K562 (cell line): Measurements from ENCODE around the gene VPS13D. TPM values are rescaled to one million over a fixed set of nuclear protein-coding genes. Genes with fewer than 3 reads are reported as not detected.

Experiments
- C11orf30 ChIP-seq: fragments of 450-650 bp; IDR thresholded peaks from 2 replicates; pipeline ENCODE4 v1.6.1; 2016; ENCODE audit warnings: low read depth, mild to moderate bottlenecking
- CBX8 ChIP-seq: fragments of 200-600 bp; sonication (generic); IDR thresholded peaks from 2 replicates; pipeline ENCODE4 v1.6.1; 2012; ENCODE audit warnings: borderline replicate concordance, mixed run types, low read depth, mild to moderate bottlenecking, moderate library complexity, mixed read lengths, low read length, control low read depth, inconsistent platforms; ENCODE audit not compliant: poor library complexity, severe bottlenecking; ENCODE audit errors: extremely low read depth
- KDM4B ChIP-seq, 2 experiments: fragments of 450-650 bp in 1 of 2; sonication (generic) in 1 of 2; IDR thresholded peaks; 2 replicates each; pipeline ENCODE4 v1.6.1; 2016 to 2017; ENCODE audit warnings: borderline replicate concordance in 2 of 2, antibody characterized with exemption in 1 of 2, low read depth in 1 of 2, mild to moderate bottlenecking in 1 of 2
- LARP7 ChIP-seq: fragments of 450-650 bp; IDR thresholded peaks from 2 replicates; pipeline ENCODE4 v1.6.1; 2016
- MTA3 ChIP-seq: fragments of 450-650 bp; formaldehyde crosslinking; IDR thresholded peaks from 2 replicates; pipeline ENCODE4 v1.6.1; 2017; ENCODE audit warnings: mild to moderate bottlenecking, borderline replicate concordance
- NCOA1 ChIP-seq: fragments of 450-650 bp; IDR thresholded peaks from 2 replicates; pipeline ENCODE4 v1.6.1; 2016; ENCODE audit warnings: low read depth
- NCOA6 ChIP-seq: fragments of 450-650 bp; IDR thresholded peaks from 2 replicates; pipeline ENCODE4 v1.6.1; 2017; ENCODE audit warnings: mild to moderate bottlenecking
- PHTF2 ChIP-seq: fragments of 250-450 bp; sonication (Bioruptor Pico); IDR thresholded peaks from 2 replicates; pipeline ENCODE4 v1.5.0; 2021; ENCODE audit warnings: mild to moderate bottlenecking
- POLR2A ChIP-seq: fragments of 450-650 bp; conservative IDR thresholded peaks from 2 replicates; pipeline ENCODE4 v1.6.1; 2016
- RBM17 ChIP-seq: fragments of 200-400 bp; formaldehyde crosslinking; IDR thresholded peaks from 2 replicates; pipeline ENCODE4 v1.6.1; 2017; ENCODE audit warnings: low read depth, mild to moderate bottlenecking, low read length, borderline replicate concordance
- SMARCE1 ChIP-seq: fragments of 450-650 bp; IDR thresholded peaks from 2 replicates; pipeline ENCODE4 v1.7.1; 2016; ENCODE audit warnings: mild to moderate bottlenecking
- TARDBP ChIP-seq: fragments of 450-650 bp; IDR thresholded peaks from 2 replicates; pipeline ENCODE4 v1.6.1; 2016
- ZNF217 ChIP-seq: sonication (generic); formaldehyde crosslinking; IDR thresholded peaks from 2 replicates; pipeline ENCODE4 v1.8.0; 2022; ENCODE audit warnings: mild to moderate bottlenecking, missing genetic modification reagents
- ZNF561 ChIP-seq: fragments of 450-650 bp; formaldehyde crosslinking; conservative IDR thresholded peaks from 2 replicates; pipeline ENCODE4 v1.4.0; 2020; ENCODE audit warnings: mild to moderate bottlenecking, moderate library complexity
- ZNF583 ChIP-seq: fragments of 250-450 bp; sonication (Bioruptor Pico); IDR thresholded peaks from 2 replicates; pipeline ENCODE4 v1.4.0; 2020
- ZNF707 ChIP-seq: fragments of 250-450 bp; sonication (Bioruptor Pico); conservative IDR thresholded peaks from 2 replicates; pipeline ENCODE4 v1.8.0; 2022; ENCODE audit warnings: inconsistent platforms, mild to moderate bottlenecking, moderate library complexity
- ZNF780A ChIP-seq: fragments of 250-450 bp; sonication (Bioruptor Pico); IDR thresholded peaks from 2 replicates; pipeline ENCODE4 v1.5.0; 2021; ENCODE audit warnings: mild to moderate bottlenecking
- ZNF785 ChIP-seq: fragments of 250-450 bp; sonication (Bioruptor Pico); IDR thresholded peaks from 2 replicates; pipeline ENCODE4 v1.4.0; 2020; ENCODE audit warnings: mild to moderate bottlenecking
- polyA plus RNA-seq, 8 experiments: library from polyadenylated mRNA; depleted of rRNA in 4 of 8; stranded (reverse) in 5 of 8; unstranded in 3 of 8; fragments of >200 nt; fragmentation: Nextera tagmentation in 2 of 8; fragmentation: Illumina TruSeq in 1 of 8; extraction: Ambion mirVana in 2 of 8; extraction: Trizol in 1 of 8; gene quantifications; 2 replicates each; pipeline versions ENCODE4 v1.2.1 to v1.2.3, GENCODE V29; 2011 to 2014; ENCODE audit warnings: inconsistent platforms in 1 of 8, missing spikeins in 1 of 8
- total RNA-seq, 7 experiments: library from RNA; depleted of rRNA in 6 of 7; stranded (reverse); fragments of >200 nt in 6 of 7; fragmentation: Illumina TruSeq in 2 of 7; extraction: Trizol in 2 of 7; gene quantifications; 2 replicates each; pipeline versions ENCODE4 v1.2.1 to v1.2.3, GENCODE V29; 2011 to 2021; ENCODE audit warnings: low replicate concordance in 1 of 7
- TF ChIP-seq, protein P1 (sequence below): fragments of 250-450 bp; sonication (Bioruptor Pico); IDR thresholded peaks from 2 replicates; pipeline ENCODE4 v1.4.0; 2020
- TF ChIP-seq, protein P2 (sequence below), 3 experiments: fragments of 200-800 bp in 1 of 3; sonication (Bioruptor generic) in 1 of 3; sonication (generic) in 1 of 3; formaldehyde crosslinking in 1 of 3; IDR thresholded peaks; 2 replicates each; pipeline versions ENCODE4 v1.6.1 to v1.8.0; 2016 to 2022; ENCODE audit warnings: mild to moderate bottlenecking in 2 of 3, missing compliant biosample characterization in 2 of 3, missing genetic modification characterization in 2 of 3, missing genetic modification reagents in 1 of 3
- TF ChIP-seq, protein P3 (sequence below): fragments of 450-650 bp; IDR thresholded peaks from 2 replicates; pipeline ENCODE4 v1.6.1; 2017; ENCODE audit warnings: mild to moderate bottlenecking, moderate library complexity
- TF ChIP-seq, protein P4 (sequence below): sonication (generic); formaldehyde crosslinking; IDR thresholded peaks from 2 replicates; pipeline ENCODE4 v1.8.0; 2022; ENCODE audit warnings: missing genetic modification reagents, mild to moderate bottlenecking, borderline replicate concordance
- TF ChIP-seq, protein P5 (sequence below): fragments of 250-450 bp; sonication (Bioruptor Pico); IDR thresholded peaks from 2 replicates; pipeline ENCODE4 v1.5.0; 2021; ENCODE audit warnings: mild to moderate bottlenecking, moderate library complexity

The VPS13D gene
- total and polyA plus RNA-seq, 9 of the 15 experiments (the other 6 are each of a cell fraction or from before 2014, with no cell fraction given) = 6.1 to 51.5 (median 38.5) TPM

DNA sequence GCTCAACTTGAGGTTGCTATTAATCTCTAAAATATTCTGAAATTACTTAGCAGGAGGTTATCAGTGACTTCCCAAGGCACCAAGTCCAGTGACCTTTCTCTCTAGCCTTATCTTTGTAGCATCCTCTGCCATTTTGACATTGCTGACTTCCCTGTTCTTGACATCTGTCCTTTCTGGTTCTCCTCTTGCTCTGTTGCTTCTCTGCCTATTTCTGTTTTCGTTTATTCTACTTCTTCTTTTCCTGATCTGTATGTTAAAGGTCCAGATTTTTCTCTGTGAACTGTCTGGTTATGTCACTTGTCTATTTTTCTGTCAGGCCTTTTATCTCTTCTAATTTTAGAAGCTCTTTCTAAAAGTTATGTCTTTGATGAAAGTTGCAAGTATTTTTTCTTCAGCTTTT, 178.8 kb downstream of the VPS13D start (continued):
- TF ChIP-seq ZNF217 (CRISPR knock-in tag) = no peak
- TF ChIP-seq RBM17 = no peak
- TF ChIP-seq, protein P1, sequence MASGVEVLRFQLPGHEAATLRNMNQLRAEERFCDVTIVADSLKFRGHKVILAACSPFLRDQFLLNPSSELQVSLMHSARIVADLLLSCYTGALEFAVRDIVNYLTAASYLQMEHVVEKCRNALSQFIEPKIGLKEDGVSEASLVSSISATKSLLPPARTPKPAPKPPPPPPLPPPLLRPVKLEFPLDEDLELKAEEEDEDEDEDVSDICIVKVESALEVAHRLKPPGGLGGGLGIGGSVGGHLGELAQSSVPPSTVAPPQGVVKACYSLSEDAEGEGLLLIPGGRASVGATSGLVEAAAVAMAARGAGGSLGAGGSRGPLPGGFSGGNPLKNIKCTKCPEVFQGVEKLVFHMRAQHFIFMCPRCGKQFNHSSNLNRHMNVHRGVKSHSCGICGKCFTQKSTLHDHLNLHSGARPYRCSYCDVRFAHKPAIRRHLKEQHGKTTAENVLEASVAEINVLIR (CRISPR knock-in tag) = no peak
- TF ChIP-seq MTA3 = 0 out of 2 replicates have a peak, but pooled peaks have one; percentile 14
- TF ChIP-seq KDM4B (IDR thresholded peaks at IDR 0.05; ENCODE audit: borderline replicate concordance in 2 of 2, low read depth in 1 of 2) = no peak
- TF ChIP-seq ZNF785 = no peak
- TF ChIP-seq PHTF2 (CRISPR knock-in tag) = no peak
- TF ChIP-seq, protein P2, sequence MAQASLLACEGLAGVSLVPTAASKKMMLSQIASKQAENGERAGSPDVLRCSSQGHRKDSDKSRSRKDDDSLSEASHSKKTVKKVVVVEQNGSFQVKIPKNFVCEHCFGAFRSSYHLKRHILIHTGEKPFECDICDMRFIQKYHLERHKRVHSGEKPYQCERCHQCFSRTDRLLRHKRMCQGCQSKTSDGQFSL (CRISPR knock-in tag; IDR thresholded peaks at IDR 0.05) = no peak
- TF ChIP-seq, protein P2 (tag; IDR thresholded peaks at IDR 0.05) = peak in 1 of 2 experiments; percentile 39; a peak in 1 of 4 replicates
- TF ChIP-seq ZNF780A (CRISPR knock-in tag) = no peak
- TF ChIP-seq ZNF561 = no peak
- no peak for TF ChIP-seq ZNF707
- TF ChIP-seq SMARCE1 = peak; percentile 56; the same call in 1 of the 2 replicates
- peak; percentile 65; the same call in 1 of the 2 replicates for TF ChIP-seq LARP7
- TF ChIP-seq TARDBP = no peak
- TF ChIP-seq, protein P3, sequence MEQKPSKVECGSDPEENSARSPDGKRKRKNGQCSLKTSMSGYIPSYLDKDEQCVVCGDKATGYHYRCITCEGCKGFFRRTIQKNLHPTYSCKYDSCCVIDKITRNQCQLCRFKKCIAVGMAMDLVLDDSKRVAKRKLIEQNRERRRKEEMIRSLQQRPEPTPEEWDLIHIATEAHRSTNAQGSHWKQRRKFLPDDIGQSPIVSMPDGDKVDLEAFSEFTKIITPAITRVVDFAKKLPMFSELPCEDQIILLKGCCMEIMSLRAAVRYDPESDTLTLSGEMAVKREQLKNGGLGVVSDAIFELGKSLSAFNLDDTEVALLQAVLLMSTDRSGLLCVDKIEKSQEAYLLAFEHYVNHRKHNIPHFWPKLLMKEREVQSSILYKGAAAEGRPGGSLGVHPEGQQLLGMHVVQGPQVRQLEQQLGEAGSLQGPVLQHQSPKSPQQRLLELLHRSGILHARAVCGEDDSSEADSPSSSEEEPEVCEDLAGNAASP = no peak
- no peak for TF ChIP-seq CBX8
- TF ChIP-seq C11orf30 = no peak
- TF ChIP-seq, protein P4, sequence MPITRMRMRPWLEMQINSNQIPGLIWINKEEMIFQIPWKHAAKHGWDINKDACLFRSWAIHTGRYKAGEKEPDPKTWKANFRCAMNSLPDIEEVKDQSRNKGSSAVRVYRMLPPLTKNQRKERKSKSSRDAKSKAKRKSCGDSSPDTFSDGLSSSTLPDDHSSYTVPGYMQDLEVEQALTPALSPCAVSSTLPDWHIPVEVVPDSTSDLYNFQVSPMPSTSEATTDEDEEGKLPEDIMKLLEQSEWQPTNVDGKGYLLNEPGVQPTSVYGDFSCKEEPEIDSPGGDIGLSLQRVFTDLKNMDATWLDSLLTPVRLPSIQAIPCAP (CRISPR knock-in tag) = no peak
- TF ChIP-seq, protein P5, sequence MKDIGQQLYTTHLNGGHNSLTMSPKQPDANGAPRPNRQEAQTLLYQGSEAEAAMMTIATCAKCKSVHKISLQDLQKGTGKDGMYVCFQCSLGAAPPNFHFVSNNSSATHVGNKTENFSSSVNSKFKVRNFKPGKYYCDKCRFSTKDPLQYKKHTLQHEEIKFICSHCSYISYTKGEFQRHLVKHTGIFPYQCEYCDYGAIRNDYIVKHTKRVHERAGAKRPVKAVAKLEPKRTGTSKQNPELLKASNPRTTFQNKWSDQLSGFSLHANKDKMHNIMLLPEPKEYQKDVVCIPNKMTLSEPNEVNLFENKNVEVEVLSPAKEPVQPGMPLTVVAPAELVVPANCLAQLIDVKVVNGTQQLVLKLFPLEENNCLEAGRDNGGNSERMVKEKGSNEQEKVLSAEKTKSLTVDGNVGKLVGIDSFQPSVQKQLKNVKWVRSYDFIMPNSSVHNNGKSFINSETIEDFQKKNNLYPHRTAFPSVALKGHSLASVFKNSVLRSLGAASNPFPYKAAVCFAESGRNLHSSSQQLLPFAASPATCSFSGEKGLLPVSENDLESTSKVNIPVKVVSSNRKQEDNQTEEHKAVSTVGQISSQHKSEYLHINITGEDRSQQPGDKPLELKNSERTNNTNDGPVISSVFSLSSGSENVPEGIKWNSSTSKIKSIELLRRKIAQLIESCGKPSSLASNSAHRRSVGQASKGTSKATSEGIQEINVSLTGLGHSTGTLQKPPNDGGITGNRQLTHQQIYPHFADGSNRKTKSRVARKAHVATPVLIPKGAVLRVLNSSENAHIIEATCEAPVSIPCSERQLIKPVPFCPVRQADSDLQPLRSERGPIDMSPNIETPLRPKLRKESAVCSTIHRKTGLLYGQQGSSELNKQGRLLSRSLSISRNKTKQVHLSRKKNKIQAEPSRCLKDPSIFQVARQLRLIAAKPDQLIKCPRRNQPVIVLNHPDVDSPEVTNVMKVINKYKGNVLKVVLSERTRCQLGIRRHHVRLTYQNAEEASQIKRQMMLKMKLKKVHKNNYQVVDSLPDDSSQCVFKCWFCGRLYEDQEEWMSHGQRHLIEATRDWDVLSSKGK (CRISPR knock-in tag) = no peak
- no peak for TF ChIP-seq POLR2A
- no peak for TF ChIP-seq NCOA6
- TF ChIP-seq NCOA1 = peak; percentile 1; the same call in 1 of the 2 replicates
- no peak for TF ChIP-seq ZNF583
